H1 (cell line): ENCODE data around the gene NNMT. TPM values are rescaled to one million over a fixed set of nuclear protein-coding genes. Genes with fewer than 3 reads are reported as not detected.

Experiments
- CTCF ChIA-PET: fragments of 300-600 bp; sonication (Branson Sonifier 250); formaldehyde crosslinking; loops from one replicate; lab custom pipeline; 2021; ENCODE audit not compliant: partially characterized antibody; lab: Charles Lee
- POLR2A ChIA-PET: fragments of 300-600 bp; sonication (Branson Sonifier 250); formaldehyde crosslinking; loops from one replicate; lab custom pipeline; 2021; ENCODE audit warnings: inconsistent platforms; ENCODE audit not compliant: partially characterized antibody; lab: Charles Lee
- DNase-seq, 2 experiments: peaks; one replicate each; pipeline versions ENCODE4 v3.0.0 to v3.0.0-alpha.2; 2010 to 2022; ENCODE audit warnings: low spot score in 2 of 2, low read depth in 1 of 2, mixed read lengths in 1 of 2
- FAIRE-seq: peaks from 2 replicates; lab custom pipeline; 2011; peaks lifted over from hg19 to GRCh38; lab: Jason Lieb, UNC
- H2AFZ ChIP-seq: 2 replicates; pipeline ENCODE4 v1.8.1; 2012; ENCODE audit warnings: low read length, inconsistent platforms
- H2AK5ac ChIP-seq: 2 replicates; pipeline ENCODE4 v1.6.1; 2013; ENCODE audit warnings: low read depth, low read length
- H2BK120ac ChIP-seq: replicated peaks from 2 replicates; pipeline ENCODE3; 2013; ENCODE audit warnings: low read depth, low read length, inconsistent platforms
- H2BK12ac ChIP-seq: 2 replicates; pipeline ENCODE4 v1.6.1; 2013; ENCODE audit warnings: low read depth, low read length
- H2BK15ac ChIP-seq: 2 replicates; pipeline ENCODE4 v1.6.1; 2013; ENCODE audit warnings: low read length
- H2BK20ac ChIP-seq: 2 replicates; pipeline ENCODE4 v1.6.1; 2013; ENCODE audit warnings: low read length
- H2BK5ac ChIP-seq: 2 replicates; pipeline ENCODE4 v1.6.1; 2013; ENCODE audit warnings: low read depth, low read length
- H3K14ac ChIP-seq: 2 replicates; pipeline ENCODE4 v1.6.1; 2013; ENCODE audit warnings: inconsistent platforms; ENCODE audit not compliant: insufficient read length
- H3K18ac ChIP-seq: 2 replicates; pipeline ENCODE4 v1.6.1; 2013; ENCODE audit warnings: low read length; ENCODE audit errors: extremely low read depth
- H3K23ac ChIP-seq: 2 replicates; pipeline ENCODE4 v1.6.1; 2013; ENCODE audit warnings: inconsistent platforms; ENCODE audit not compliant: insufficient read length
- H3K23me2 ChIP-seq: 2 replicates; pipeline ENCODE4 v1.6.1; 2013; ENCODE audit warnings: low read depth, low read length
- H3K27ac ChIP-seq: 2 replicates; pipeline ENCODE4 v1.6.1; 2011; ENCODE audit warnings: low read depth, low read length, inconsistent platforms
- H3K27me3 ChIP-seq, 4 experiments: replicated peaks in 1 of 4; 1 replicate in 1 of 4; 2 replicates in 3 of 4; pipeline versions ENCODE4 v1.6.1 to v1.8.1; 2011 to 2013; ENCODE audit warnings: low read length in 3 of 4, mild to moderate bottlenecking in 3 of 4, inconsistent platforms in 2 of 4, mixed read lengths in 2 of 4, moderate library complexity in 1 of 4; ENCODE audit not compliant: control insufficient read depth in 3 of 4, insufficient read depth in 3 of 4; ENCODE audit errors: extremely low read depth in 1 of 4
- H3K36me3 ChIP-seq, 4 experiments: 2 replicates each; pipeline versions ENCODE4 v1.6.1 to v1.8.1; 2011 to 2013; ENCODE audit warnings: mild to moderate bottlenecking in 4 of 4, low read length in 3 of 4, moderate library complexity in 2 of 4, control low read depth in 1 of 4, inconsistent platforms in 1 of 4; ENCODE audit not compliant: insufficient read depth in 4 of 4, control insufficient read depth in 2 of 4
- H3K4ac ChIP-seq: replicated peaks from 2 replicates; pipeline ENCODE3; 2013; ENCODE audit warnings: low read length, low read depth, mixed read lengths, inconsistent platforms; ENCODE audit not compliant: insufficient read length
- H3K4me1 ChIP-seq, 4 experiments: replicated peaks in 1 of 4; 1 replicate in 1 of 4; 2 replicates in 3 of 4; pipeline versions ENCODE4 v1.6.1 to v1.8.1; 2011 to 2013; ENCODE audit warnings: low read length in 3 of 4, inconsistent platforms in 2 of 4, mixed read lengths in 1 of 4; ENCODE audit not compliant: insufficient read depth in 4 of 4, control insufficient read depth in 3 of 4
- H3K4me2 ChIP-seq, 2 experiments: 2 replicates each; pipeline versions ENCODE4 v1.6.1 to v1.8.1; 2011 to 2013; ENCODE audit warnings: low read depth in 2 of 2, low read length in 2 of 2, control low read depth in 1 of 2, inconsistent platforms in 1 of 2, mild to moderate bottlenecking in 1 of 2; ENCODE audit not compliant: insufficient read depth in 1 of 2
- H3K4me3 ChIP-seq, 4 experiments: fragments of 200-600, 300-600 bp in 1 of 4; sonication (generic), shearing (Covaris generic), sonication (Bioruptor Twin) in 1 of 4; 2 replicates each; pipeline versions ENCODE4 v1.5.1 to v1.8.1; 2011 to 2016; ENCODE audit warnings: low read length in 4 of 4, low read depth in 3 of 4, control low read depth in 2 of 4, inconsistent platforms in 2 of 4, mild to moderate bottlenecking in 2 of 4, mixed read lengths in 1 of 4, moderate library complexity in 1 of 4; ENCODE audit not compliant: insufficient read depth in 2 of 4; ENCODE audit errors: extremely low read depth in 1 of 4
- H3K56ac ChIP-seq: replicated peaks from 2 replicates; pipeline ENCODE3; 2013; ENCODE audit warnings: low read depth, mild to moderate bottlenecking, mixed read lengths, low read length, inconsistent platforms; ENCODE audit not compliant: insufficient read length
- H3K79me1 ChIP-seq: 2 replicates; pipeline ENCODE4 v1.6.1; 2013; ENCODE audit warnings: low read depth, low read length, control low read depth
- H3K79me2 ChIP-seq, 2 experiments: 2 replicates each; pipeline versions ENCODE4 v1.6.1 to v1.8.1; 2012 to 2013; ENCODE audit warnings: low read length in 2 of 2, mild to moderate bottlenecking in 2 of 2, inconsistent platforms in 1 of 2; ENCODE audit not compliant: insufficient read depth in 2 of 2, control insufficient read depth in 1 of 2
- H3K9ac ChIP-seq, 4 experiments: replicated peaks in 1 of 4; 1 replicate in 1 of 4; 2 replicates in 3 of 4; pipeline versions ENCODE4 v1.6.1 to v1.8.1; 2011 to 2013; ENCODE audit warnings: low read depth in 3 of 4, low read length in 3 of 4, control low read depth in 2 of 4, mild to moderate bottlenecking in 2 of 4, moderate library complexity in 2 of 4, inconsistent platforms in 1 of 4; ENCODE audit errors: extremely low read depth in 1 of 4
- H3K9me3 ChIP-seq, 2 experiments: 2 replicates each; pipeline versions ENCODE4 v1.6.1 to v1.8.1; 2012 to 2013; ENCODE audit warnings: mild to moderate bottlenecking in 2 of 2, moderate library complexity in 2 of 2, control low read depth in 1 of 2, inconsistent platforms in 1 of 2, low read depth in 1 of 2, low read length in 1 of 2, mixed read lengths in 1 of 2; ENCODE audit not compliant: insufficient read depth in 2 of 2
- H4K20me1 ChIP-seq, 2 experiments: replicated peaks in 1 of 2; 2 replicates each; pipeline versions ENCODE3 to v1.8.1; 2011 to 2013; ENCODE audit warnings: inconsistent platforms in 2 of 2, low read length in 2 of 2, mild to moderate bottlenecking in 1 of 2; ENCODE audit not compliant: insufficient read depth in 2 of 2, control insufficient read depth in 1 of 2
- H4K5ac ChIP-seq: 2 replicates; pipeline ENCODE4 v1.6.1; 2013; ENCODE audit warnings: low read length, low read depth, mixed read lengths, inconsistent platforms; ENCODE audit not compliant: insufficient read length
- H4K8ac ChIP-seq: 2 replicates; pipeline ENCODE4 v1.8.0; 2013; ENCODE audit warnings: mild to moderate bottlenecking, moderate library complexity, low read length, inconsistent platforms; ENCODE audit not compliant: insufficient read depth; ENCODE audit errors: extremely low read depth
- H4K91ac ChIP-seq: replicated peaks from 2 replicates; pipeline ENCODE3; 2013; ENCODE audit warnings: low read length, mixed read lengths, inconsistent platforms; ENCODE audit not compliant: insufficient read length
- CHD2 ChIP-seq: IDR thresholded peaks from 2 replicates; pipeline ENCODE4 v1.6.1; 2012; ENCODE audit warnings: low read length, improper control_type of control experiment
- EGR1 ChIP-seq: IDR thresholded peaks from 2 replicates; pipeline ENCODE4 v1.6.1; 2011; ENCODE audit warnings: low read depth, low read length, borderline replicate concordance
- GTF2F1 ChIP-seq: IDR thresholded peaks from 2 replicates; pipeline ENCODE4 v1.6.1; 2012; ENCODE audit warnings: low read depth, low read length, improper control_type of control experiment, borderline replicate concordance
- HDAC2 ChIP-seq, 2 experiments: fragments of 300-600 bp in 1 of 2; sonication (generic) in 1 of 2; IDR thresholded peaks; 2 replicates each; pipeline ENCODE4 v1.6.1; 2011 to 2012; ENCODE audit warnings: low read depth in 2 of 2, low read length in 2 of 2, mild to moderate bottlenecking in 2 of 2, moderate library complexity in 2 of 2, borderline replicate concordance in 1 of 2, inconsistent platforms in 1 of 2
- KDM1A ChIP-seq: fragments of 200-600, 300-600 bp; sonication (generic); IDR thresholded peaks from 2 replicates; pipeline ENCODE4 v1.7.1; 2016; ENCODE audit warnings: mild to moderate bottlenecking, low read length, borderline replicate concordance
- KDM4A ChIP-seq: IDR thresholded peaks from one replicate; pipeline ENCODE4 v1.7.1; 2012; ENCODE audit warnings: low read depth, mild to moderate bottlenecking, moderate library complexity, low read length, inconsistent platforms; ENCODE audit not compliant: severe bottlenecking
- RBBP5 ChIP-seq: IDR thresholded peaks from 2 replicates; pipeline ENCODE4 v1.7.1; 2012; ENCODE audit warnings: low read depth, mild to moderate bottlenecking, inconsistent platforms, low read length, moderate library complexity, borderline replicate concordance
- RNF2 ChIP-seq: fragments of 200-900, 300-1000 bp; sonication (generic); IDR thresholded peaks from 2 replicates; pipeline ENCODE4 v1.7.1; 2016; ENCODE audit warnings: borderline replicate concordance, low read depth, mild to moderate bottlenecking, antibody characterized with exemption, low read length; ENCODE audit not compliant: poor library complexity, severe bottlenecking; ENCODE audit errors: missing control alignments
- SIX5 ChIP-seq: IDR thresholded peaks from 2 replicates; pipeline ENCODE4 v1.6.1; 2011; ENCODE audit warnings: mild to moderate bottlenecking, low read depth, low read length
- TAF7 ChIP-seq: optimal IDR thresholded peaks from 2 replicates; pipeline ENCODE3; 2011; ENCODE audit warnings: low read depth, mild to moderate bottlenecking, inconsistent platforms, low read length, moderate library complexity, borderline replicate concordance
- TCF12 ChIP-seq: IDR thresholded peaks from 2 replicates; pipeline ENCODE4 v1.6.1; 2011; ENCODE audit warnings: low read depth, mild to moderate bottlenecking, low read length
- WGBS, 2 experiments: shearing (Covaris generic) in 1 of 2; methylation state at CpG; one replicate each; pipeline versions ENCODE4 v1.1.6 to v1.1.7; 2013 to 2015; ENCODE audit warnings: low lambda C conversion rate in 2 of 2, mixed read lengths in 2 of 2, inconsistent platforms in 1 of 2, low coverage in 1 of 2, missing lambda C conversion rate in 1 of 2; ENCODE audit not compliant: insufficient replicate concordance in 2 of 2, insufficient coverage in 1 of 2, insufficient read length in 1 of 2; ENCODE audit errors: extremely low coverage in 1 of 2, missing lambda C conversion rate in 1 of 2; 5-methylcytosine and 5-hydroxymethylcytosine counted together
- polyA plus RNA-seq, 7 experiments: library from polyadenylated mRNA; depleted of rRNA in 3 of 7; stranded (reverse) in 5 of 7; unstranded in 2 of 7; fragments of >200 nt in 5 of 7; fragments of 200-250 nt in 2 of 7; gene quantifications; 1 replicate in 5 of 7; 2 replicates in 1 of 7; 4 replicates in 1 of 7; pipeline versions ENCODE4 v1.2.1 to v1.2.3, GENCODE V29; 2011 to 2013; ENCODE audit warnings: missing spikeins in 2 of 7, mixed read lengths in 2 of 7
- total RNA-seq: library from RNA; stranded (reverse); fragmentation: NEBNext Ultra II Directional; extraction: Animal tissue kit (Norgen Biotek cat#: 25700); gene quantifications from 2 replicates; pipeline ENCODE4 v1.2.1, GENCODE V29; 2021

Gene NNMT
- total and polyA plus RNA-seq, 2 of the 8 experiments (the other 6 are each of a cell fraction or from before 2014, with no cell fraction given) = not detected

- FAIRE-seq (no peak), DNase-seq (no peak)
- Histone ChIP-seq H3K36me3 (no peaks in the 10 kb centered on the region), H3K27me3 (no peaks in the 10 kb centered on the region), H2BK120ac (no peak overlapping the region), H3K56ac (no peak overlapping the region), H2BK12ac (no peak overlapping the region), H4K5ac (no peak overlapping the region), H3K4me2 (no peak overlapping the region), H4K91ac (no peak overlapping the region), H3K14ac (no peak overlapping the region), H4K8ac (no peak overlapping the region), H3K4ac (no peak overlapping the region), H3K4me3 (no peak overlapping the region), H2BK20ac (no peak overlapping the region), H3K4me1 (no peaks in the 10 kb centered on the region), H4K20me1 (no peaks in the 10 kb centered on the region), H2AK5ac (no peak overlapping the region), H3K79me2 (no peaks in the 10 kb centered on the region), H3K27ac (no peak overlapping the region), H3K9ac (no peak overlapping the region), H2BK15ac (0 out of 2 replicates have a peak overlapping the region, but pooled peaks have one; percentile 33), H3K23me2 (no peaks in the 10 kb centered on the region), H3K79me1 (no peaks in the 10 kb centered on the region), H2BK5ac (no peak overlapping the region), H2AFZ (no peak overlapping the region), H3K9me3 (peaks cover 3 to 4% of the 10 kb centered on the region in 2 experiments; a peak in 3 of 4 replicates), H3K18ac (no peak overlapping the region), H3K23ac (no peak overlapping the region)
- WGBS, 2 experiments = 90% methylated on average over 2 of the region's 2 CpGs; no CpG with 5 or more reads in 1 of the 2 experiments
- ChIA-PET POLR2A (no interaction called here), CTCF (interaction anchor here (0.6 to 1.3 kb wide), 2 partner anchors 33 to 328 kb away, joined by 3 to 5 read pairs; no protein-coding TSS in a partner anchor)
- no peak for TF ChIP-seq TCF12
- no peak for TF ChIP-seq TAF7
- TF ChIP-seq EGR1 = no peak
- no peak for TF ChIP-seq RNF2
- no peak for TF ChIP-seq KDM4A
- TF ChIP-seq GTF2F1 = no peak
- TF ChIP-seq CHD2 = no peak
- TF ChIP-seq SIX5 = no peak
- no peak for TF ChIP-seq HDAC2 (IDR thresholded peaks at IDR 0.05; ENCODE audit: borderline replicate concordance in 1 of 2, low read depth in 2 of 2, low read length in 2 of 2)
- no peak for TF ChIP-seq KDM1A
- TF ChIP-seq RBBP5 = no peak
Measured at GRCh38 chr11:114326776-114327175, 30.6 kb downstream of the NNMT start.
